Sigmoid colon (tissue), 4 donors: ENCODE data around the gene ENGASE.

Experiments used
- CTCF ChIP-seq, 4 experiments: fragments of 450-650 bp in 3 of 4; fragments of 200-600 bp in 1 of 4; IDR thresholded peaks; one replicate each; pipeline ENCODE4 v1.5.1; 2016 to 2019; ENCODE audit warnings: antibody characterized with exemption in 4 of 4, mild to moderate bottlenecking in 3 of 4, moderate library complexity in 2 of 4
- POLR2A ChIP-seq, 2 donors: fragments of 450-650 bp; IDR thresholded peaks; one replicate each; pipeline ENCODE4 v1.6.1; 2016; ENCODE audit warnings: antibody characterized with exemption in 2 of 2, mild to moderate bottlenecking in 2 of 2, moderate library complexity in 2 of 2
- POLR2AphosphoS5 ChIP-seq, 4 donors: sonication (generic); formaldehyde crosslinking; IDR thresholded peaks; one replicate each; pipeline ENCODE4 v1.6.1; 2017; ENCODE audit warnings: antibody characterized with exemption in 4 of 4

DNA sequence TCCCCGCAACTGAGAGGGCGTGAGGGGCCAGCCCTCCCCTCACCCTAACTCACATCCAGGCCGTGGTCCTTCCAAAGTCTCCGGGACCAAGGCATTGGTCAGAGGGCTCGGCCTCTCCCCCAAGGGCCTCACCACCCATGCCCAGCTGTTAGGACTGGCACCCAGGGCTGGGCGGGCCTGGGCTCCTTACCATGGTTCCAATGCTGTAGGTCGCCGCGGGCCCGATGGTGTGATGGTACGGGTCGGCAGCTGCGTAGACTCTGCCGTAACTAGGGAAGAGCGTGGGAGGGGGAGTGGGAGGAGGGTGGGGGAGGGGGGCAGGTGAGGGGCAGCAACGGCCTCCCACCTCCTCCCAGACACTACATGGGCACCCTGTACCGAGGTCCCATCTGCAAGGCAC lies 19.6 kb downstream of the ENGASE start:
- TF ChIP-seq CTCF (IDR thresholded peaks at IDR 0.05) (no peak), POLR2AphosphoS5 (IDR thresholded peaks at IDR 0.05) (no peak), POLR2A (IDR thresholded peaks at IDR 0.05) (no peak)
